HG03571 (cell line): Measurements from ENCODE around the gene CXorf66.
"Not testable (repeated sequence)": the region's sequence is repeated elsewhere in the genome, so short reads cannot be mapped to it uniquely, and the experiment has no call there.

Experiments
- ATAC-seq: cut with Tn5 transposase; IDR thresholded peaks from one replicate; pipeline ENCODE4 v1.9.1; 2021; ENCODE audit not compliant: unreplicated experiment

CXorf66 gene

DNA sequence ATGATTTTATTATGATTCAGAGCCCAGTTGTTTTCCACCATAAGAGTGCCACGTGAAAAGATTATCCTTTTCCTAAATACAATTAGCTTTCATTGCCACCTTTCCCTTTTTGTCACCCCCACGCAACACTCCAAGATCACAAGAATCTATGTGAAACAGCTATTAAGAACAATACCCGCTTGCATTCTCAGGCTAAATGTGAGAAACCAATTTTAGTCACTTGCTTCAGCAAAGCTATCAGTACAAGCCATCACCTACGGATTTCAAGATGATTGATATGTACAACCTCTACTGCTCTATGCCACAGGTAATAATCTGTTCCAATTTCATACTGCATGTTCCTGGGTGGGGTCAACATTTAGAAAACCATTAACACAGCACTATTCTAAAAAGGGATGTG lies 34.9 kb downstream of the CXorf66 start:
- no peak for ATAC-seq

DNA sequence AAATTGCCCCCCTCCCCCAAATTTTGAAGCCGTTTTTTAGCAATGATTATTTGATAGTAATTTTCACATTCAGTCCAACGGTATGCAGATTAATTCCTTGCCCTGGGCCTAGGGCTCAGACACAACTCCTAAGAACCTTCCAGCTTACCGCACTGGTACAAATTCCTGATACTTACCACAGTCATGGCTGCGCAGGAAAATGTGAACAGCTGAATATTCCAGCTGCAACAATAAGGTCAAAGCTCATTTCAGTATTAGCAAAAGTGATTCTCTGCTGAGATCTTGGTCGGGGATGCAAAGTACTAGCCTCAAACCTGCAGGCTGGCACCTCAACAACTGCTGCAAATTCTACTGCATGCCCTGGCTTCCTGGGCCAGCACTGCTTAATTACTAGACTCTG lies 35.4 kb downstream of the CXorf66 start:
- no peak for ATAC-seq

DNA sequence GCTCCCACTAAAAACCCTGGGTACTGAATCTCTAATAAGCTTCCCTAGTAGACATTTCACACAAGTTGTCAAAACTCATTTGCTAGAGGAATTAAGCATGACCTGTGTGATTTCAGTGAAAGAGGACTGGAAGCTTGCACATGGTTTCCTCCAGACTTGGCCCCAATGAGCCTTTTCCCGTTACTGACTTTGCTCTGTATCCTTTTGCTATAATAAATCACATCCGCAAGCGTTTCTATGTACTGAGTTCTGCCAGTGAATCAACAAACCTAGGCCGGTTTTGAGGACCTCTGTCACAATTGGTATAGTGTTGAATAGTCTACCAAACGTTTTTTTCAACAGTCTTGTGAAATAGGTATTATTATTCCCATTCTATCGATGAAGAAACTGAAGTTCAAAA lies 40.6 kb downstream of the CXorf66 start:
- ATAC-seq = no peak

DNA sequence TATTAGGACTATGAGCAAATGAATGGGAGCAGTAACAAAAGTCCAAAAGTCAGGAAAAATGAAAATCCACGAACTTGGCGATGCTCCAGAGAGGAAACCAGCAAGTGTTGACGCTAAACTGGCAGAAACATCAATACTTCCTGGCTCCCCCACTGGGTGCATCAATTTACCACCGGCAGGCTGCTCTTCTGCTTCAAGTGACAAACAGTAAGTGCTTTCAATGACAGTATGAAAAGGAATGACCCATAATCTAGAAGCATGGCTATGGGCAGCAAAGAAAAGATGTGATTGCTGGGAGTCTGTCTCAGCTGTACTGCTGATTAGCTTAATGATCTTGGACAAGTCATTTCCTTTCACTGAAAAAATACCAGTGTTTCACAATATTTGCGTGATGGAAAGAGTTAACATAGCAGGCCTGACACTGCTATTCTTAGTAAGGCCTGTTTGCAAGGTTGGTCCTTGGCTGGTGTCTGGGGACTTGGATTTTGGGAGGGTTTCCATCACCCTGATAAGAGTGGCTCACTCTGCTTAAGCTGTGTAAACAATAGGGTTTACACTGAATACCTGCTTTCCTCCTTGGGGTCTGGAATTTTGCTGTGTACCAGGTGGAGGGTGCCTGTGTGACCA lies 41.1 kb downstream of the CXorf66 start:
- ATAC-seq = no peak

DNA sequence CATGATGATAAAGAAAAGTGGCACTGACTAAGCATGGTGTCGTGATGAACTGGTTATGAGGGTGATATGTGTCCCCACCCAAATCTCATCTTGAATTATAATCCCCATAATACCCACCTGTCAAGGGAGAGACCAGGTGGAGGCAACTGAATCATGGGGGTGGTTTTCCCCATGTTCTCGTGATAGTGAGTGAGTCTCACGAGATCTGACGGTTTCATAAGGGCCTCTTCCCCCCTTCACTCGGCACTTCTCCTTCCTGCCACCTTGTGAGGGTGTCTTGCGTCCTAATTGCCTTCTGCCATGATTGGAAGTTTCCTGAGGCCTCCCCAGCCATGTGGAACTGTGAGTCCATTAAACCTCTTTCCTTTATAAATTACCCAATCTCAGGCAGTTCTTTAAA lies 44.2 kb downstream of the CXorf66 start:
- ATAC-seq = not testable (repeated sequence)

DNA sequence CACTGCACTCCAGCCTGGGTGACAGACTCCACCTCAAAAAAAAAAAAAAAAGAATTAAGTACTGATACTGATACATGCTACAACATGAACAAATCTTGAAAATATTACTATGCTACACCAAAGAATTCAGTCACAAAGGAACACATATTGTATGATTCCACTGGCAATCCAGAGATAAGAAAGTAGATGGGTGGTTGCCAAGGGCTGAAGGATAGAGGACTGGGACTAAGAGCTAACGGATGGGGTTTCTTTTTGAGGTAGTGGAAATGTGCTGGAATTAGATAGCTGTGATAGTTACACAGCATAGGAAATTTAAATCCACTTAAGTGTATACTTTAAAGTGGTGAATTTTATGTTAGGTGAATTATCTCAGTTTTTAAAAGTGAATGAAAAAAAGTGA lies 45.0 kb downstream of the CXorf66 start:
- ATAC-seq = no peak

DNA sequence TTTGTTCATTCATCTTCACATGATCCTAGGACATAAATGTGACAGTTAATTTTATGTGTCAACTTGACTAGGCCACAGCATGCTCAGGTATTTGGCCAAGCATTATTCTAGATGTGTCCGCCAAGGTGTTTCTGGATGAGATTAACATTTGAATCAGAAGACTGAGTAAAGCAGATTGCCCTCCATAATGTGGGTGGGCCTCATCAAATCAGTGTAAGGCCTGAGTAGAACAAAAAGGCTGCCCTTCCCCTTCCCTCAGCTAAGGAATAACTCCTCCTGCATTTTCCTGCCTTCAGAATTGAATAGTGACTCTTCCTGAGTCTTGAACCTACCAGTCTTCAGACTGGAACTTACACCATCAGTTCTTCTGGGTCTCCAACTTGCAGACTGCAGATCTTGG lies 50.9 kb downstream of the CXorf66 start:
- no peak for ATAC-seq

DNA sequence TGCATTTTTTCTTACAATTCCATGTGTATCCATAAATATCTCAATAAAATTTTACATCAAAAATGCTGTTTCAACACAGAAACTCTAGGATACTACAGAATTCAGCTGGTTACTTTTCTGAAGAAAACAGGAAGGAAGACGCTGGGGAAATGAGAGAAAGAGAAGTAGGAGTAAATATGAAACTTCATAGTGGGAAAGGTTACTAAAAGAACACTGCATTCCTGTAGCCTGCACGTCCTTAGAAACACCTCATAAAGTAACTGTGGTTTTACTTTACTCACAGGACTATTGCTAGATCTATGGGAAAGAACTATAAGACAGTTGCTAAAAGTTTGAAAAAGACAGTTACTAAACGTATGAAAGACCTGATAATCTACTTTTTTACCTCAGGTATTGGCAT lies 55.6 kb downstream of the CXorf66 start:
- ATAC-seq = no peak

DNA sequence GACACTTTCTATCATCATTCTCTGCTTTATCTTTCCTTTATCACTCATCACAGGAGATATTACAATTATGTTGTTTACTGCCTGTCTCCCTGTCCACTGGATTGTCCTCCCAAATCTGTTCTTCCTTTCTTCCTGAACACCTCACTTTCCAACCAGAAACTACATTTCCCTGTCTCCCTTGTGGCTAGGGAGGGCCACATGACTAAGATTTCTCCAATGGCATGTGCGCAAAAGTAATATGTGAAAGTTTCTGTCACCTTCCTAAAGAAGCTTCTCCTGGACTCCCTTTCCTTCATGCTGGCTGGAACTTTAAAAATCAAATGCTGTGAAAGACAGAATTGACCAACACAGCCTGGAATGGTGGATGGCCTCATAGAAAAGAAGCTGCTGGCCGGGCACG lies 58.2 kb downstream of the CXorf66 start:
- ATAC-seq = no peak

DNA sequence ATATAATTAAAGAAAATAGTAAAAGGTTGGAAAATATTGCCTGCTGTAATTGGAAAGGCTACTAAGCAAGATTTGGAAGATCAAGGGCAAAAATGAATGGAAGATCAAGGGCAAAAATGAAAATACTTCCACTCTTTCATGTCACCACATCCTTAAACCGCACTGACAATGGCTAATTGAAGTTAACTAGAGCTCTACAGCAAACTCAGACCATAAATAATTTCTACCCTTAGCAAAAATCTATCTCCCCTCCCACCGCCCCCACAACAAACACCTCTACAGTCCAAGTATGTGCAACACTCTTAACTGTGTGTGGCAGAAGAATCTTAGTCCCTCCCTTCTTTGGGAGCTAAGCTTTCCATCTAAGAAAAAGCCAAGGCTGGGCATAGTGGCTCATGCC lies 59.6 kb downstream of the CXorf66 start:
- no peak for ATAC-seq
